ENCODE measurements around the gene MINDY4. TPM values are rescaled to one million over a fixed set of nuclear protein-coding genes. Genes with fewer than 3 reads are reported as not detected.
"Not testable (repeated sequence)": the region's sequence is repeated elsewhere in the genome, so short reads cannot be mapped to it uniquely, and the experiment has no call there.

The MINDY4 gene
- total and polyA plus RNA-seq, 2 of the 13 experiments (the other 11 are each of a cell fraction or from before 2014, with no cell fraction given): not detected

- TF ChIP-seq ZNF792 (CRISPR knock-in tag; IDR thresholded peaks at IDR 0.05): no peak
- TF ChIP-seq, protein P1, sequence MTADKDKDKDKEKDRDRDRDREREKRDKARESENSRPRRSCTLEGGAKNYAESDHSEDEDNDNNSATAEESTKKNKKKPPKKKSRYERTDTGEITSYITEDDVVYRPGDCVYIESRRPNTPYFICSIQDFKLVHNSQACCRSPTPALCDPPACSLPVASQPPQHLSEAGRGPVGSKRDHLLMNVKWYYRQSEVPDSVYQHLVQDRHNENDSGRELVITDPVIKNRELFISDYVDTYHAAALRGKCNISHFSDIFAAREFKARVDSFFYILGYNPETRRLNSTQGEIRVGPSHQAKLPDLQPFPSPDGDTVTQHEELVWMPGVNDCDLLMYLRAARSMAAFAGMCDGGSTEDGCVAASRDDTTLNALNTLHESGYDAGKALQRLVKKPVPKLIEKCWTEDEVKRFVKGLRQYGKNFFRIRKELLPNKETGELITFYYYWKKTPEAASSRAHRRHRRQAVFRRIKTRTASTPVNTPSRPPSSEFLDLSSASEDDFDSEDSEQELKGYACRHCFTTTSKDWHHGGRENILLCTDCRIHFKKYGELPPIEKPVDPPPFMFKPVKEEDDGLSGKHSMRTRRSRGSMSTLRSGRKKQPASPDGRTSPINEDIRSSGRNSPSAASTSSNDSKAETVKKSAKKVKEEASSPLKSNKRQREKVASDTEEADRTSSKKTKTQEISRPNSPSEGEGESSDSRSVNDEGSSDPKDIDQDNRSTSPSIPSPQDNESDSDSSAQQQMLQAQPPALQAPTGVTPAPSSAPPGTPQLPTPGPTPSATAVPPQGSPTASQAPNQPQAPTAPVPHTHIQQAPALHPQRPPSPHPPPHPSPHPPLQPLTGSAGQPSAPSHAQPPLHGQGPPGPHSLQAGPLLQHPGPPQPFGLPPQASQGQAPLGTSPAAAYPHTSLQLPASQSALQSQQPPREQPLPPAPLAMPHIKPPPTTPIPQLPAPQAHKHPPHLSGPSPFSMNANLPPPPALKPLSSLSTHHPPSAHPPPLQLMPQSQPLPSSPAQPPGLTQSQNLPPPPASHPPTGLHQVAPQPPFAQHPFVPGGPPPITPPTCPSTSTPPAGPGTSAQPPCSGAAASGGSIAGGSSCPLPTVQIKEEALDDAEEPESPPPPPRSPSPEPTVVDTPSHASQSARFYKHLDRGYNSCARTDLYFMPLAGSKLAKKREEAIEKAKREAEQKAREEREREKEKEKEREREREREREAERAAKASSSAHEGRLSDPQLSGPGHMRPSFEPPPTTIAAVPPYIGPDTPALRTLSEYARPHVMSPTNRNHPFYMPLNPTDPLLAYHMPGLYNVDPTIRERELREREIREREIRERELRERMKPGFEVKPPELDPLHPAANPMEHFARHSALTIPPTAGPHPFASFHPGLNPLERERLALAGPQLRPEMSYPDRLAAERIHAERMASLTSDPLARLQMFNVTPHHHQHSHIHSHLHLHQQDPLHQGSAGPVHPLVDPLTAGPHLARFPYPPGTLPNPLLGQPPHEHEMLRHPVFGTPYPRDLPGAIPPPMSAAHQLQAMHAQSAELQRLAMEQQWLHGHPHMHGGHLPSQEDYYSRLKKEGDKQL (CRISPR knock-in tag; IDR thresholded peaks at IDR 0.05; ENCODE audit: low read depth): no peak
Observed at GRCh38 chr7:30831936-30832335, 60.7 kb downstream of the MINDY4 start (continued).

DNA sequence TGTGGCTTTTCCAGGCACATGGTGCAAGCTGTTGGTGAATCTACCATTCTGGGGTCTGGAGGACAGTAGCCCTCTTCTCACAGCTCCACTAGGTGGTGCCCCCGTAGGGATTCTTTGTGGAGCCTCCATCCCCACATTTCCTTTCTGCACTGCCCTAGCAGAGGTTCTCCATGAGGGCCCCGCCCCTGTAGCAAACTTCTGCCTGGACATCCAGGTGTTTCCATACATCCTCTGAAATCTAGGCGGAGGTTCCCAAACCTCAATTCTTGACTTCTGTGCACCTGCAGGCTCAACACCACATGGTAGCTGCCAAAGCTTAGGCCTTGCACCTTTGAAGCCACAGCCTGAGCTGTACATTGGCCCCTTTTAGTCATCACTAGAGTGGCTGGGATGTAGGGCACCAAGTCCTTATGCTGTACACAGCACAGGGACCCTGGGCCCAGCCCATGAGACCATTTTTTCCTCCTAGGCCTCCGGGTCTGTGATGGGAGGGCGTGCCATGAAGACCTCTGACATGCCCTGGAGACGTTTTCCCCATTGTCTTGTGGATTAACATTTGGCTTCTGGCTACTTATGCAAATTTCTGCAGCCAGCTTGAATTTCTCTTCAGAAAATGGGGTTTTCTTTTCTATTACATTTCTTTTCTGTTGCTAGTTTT lies 62.9 kb downstream of the MINDY4 start:
- H3K27ac ChIP-seq (ENCODE audit: extremely low read length, insufficient read depth, low read length); H3K36me3 ChIP-seq (replicated peaks in 1 of 2; ENCODE audit: control insufficient read depth in 1 of 2, insufficient read depth in 2 of 2, low read length in 2 of 2); H3K4me3 ChIP-seq (replicated peaks in 1 of 3; ENCODE audit: insufficient read depth in 1 of 3, low read depth in 2 of 3, low read length in 3 of 3); CTCF ChIA-PET (ENCODE audit: low intra/inter-chr PET ratio, low total read pairs); POLR2A ChIA-PET; H3K4me1 ChIP-seq (ENCODE audit: insufficient read depth, low read length); H2AFZ ChIP-seq (ENCODE audit: low read length); H3K27me3 ChIP-seq (ENCODE audit: control insufficient read depth in 1 of 2, insufficient read depth in 2 of 2, low read length in 2 of 2); BruUV-seq (replicated peaks); H4K20me1 ChIP-seq (ENCODE audit: insufficient read depth, low read length); H3K79me2 ChIP-seq (ENCODE audit: insufficient read depth, low read length); H3K4me2 ChIP-seq (ENCODE audit: low read depth, low read length); ATAC-seq; intact Hi-C loops (cut with micrococcal nuclease; ENCODE audit: unreplicated experiment); H3K9ac ChIP-seq (ENCODE audit: insufficient read depth, low read depth, low read length); DNase-seq (ENCODE audit: low spot score); FAIRE-seq; in situ Hi-C loops (cut with HindIII; ENCODE audit: extremely low pct_ligation_motif_present, low pct_unique_long_range_greater_than_20kb): not testable (repeated sequence)
- WGBS (ENCODE audit: low lambda C conversion rate): 7% methylated on average over 5 of the region's 6 CpGs
- peaks cover 21% of the 10 kb centered on the region; the same call in 1 of the 2 replicates for H3K9me3 ChIP-seq (ENCODE audit: low read length)

All from HepG2 (cell line).